ENCODE results near the gene LYRM4.

Gene LYRM4

GRCh38 chr6:5130135-5130866, 130.4 kb downstream of the LYRM4 start:
- TF ChIP-seq REST (IDR thresholded peaks at IDR 0.05; ENCODE audit: insufficient read depth in 1 of 2, low read depth in 2 of 2, low read length in 2 of 2), result no peak
- TF ChIP-seq TAF1 (IDR thresholded peaks at IDR 0.05; ENCODE audit: borderline replicate concordance, insufficient read depth, low read length), result no peak
- no peak for TF ChIP-seq POLR2AphosphoS5 (IDR thresholded peaks at IDR 0.05; ENCODE audit: low read depth, low read length)

GRCh38 chr6:5128351-5128750, 132.4 kb downstream of the LYRM4 start:
- TF ChIP-seq SIN3A (IDR thresholded peaks at IDR 0.05; ENCODE audit: borderline replicate concordance, insufficient read depth, low read length), result no peak
- no peak for TF ChIP-seq FOXP2 (optimal IDR thresholded peaks at IDR 0.05; ENCODE audit: borderline replicate concordance, extremely low read depth, extremely low read length, insufficient read depth)
- no peak for TF ChIP-seq TAF1 (IDR thresholded peaks at IDR 0.05; ENCODE audit: borderline replicate concordance, insufficient read depth, low read length)
- no peak for TF ChIP-seq POLR2AphosphoS5 (IDR thresholded peaks at IDR 0.05; ENCODE audit: low read depth, low read length)
- TF ChIP-seq REST (IDR thresholded peaks at IDR 0.05; ENCODE audit: insufficient read depth in 1 of 2, low read depth in 2 of 2, low read length in 2 of 2), result no peak

- no peak for TF ChIP-seq REST (IDR thresholded peaks at IDR 0.05; ENCODE audit: insufficient read depth in 1 of 2, low read depth in 2 of 2, low read length in 2 of 2)
- no peak for TF ChIP-seq FOXP2 (optimal IDR thresholded peaks at IDR 0.05; ENCODE audit: borderline replicate concordance, extremely low read depth, extremely low read length, insufficient read depth)
- no peak for TF ChIP-seq POLR2AphosphoS5 (IDR thresholded peaks at IDR 0.05; ENCODE audit: low read depth, low read length)
- no peak for TF ChIP-seq TAF1 (IDR thresholded peaks at IDR 0.05; ENCODE audit: borderline replicate concordance, insufficient read depth, low read length)
- TF ChIP-seq SIN3A (IDR thresholded peaks at IDR 0.05; ENCODE audit: borderline replicate concordance, insufficient read depth, low read length), result no peak
These were observed 133.6 kb downstream of the LYRM4 start for GRCh38 chr6:5127106-5127687.

- TF ChIP-seq REST (IDR thresholded peaks at IDR 0.05; ENCODE audit: insufficient read depth in 1 of 2, low read depth in 2 of 2, low read length in 2 of 2) (no peak), SIN3A (IDR thresholded peaks at IDR 0.05; ENCODE audit: borderline replicate concordance, insufficient read depth, low read length) (no peak), POLR2AphosphoS5 (IDR thresholded peaks at IDR 0.05; ENCODE audit: low read depth, low read length) (no peak), FOXP2 (optimal IDR thresholded peaks at IDR 0.05; ENCODE audit: borderline replicate concordance, extremely low read depth, extremely low read length, insufficient read depth) (no peak), TAF1 (IDR thresholded peaks at IDR 0.05; ENCODE audit: borderline replicate concordance, insufficient read depth, low read length) (no peak)
These were observed 134.5 kb downstream of the LYRM4 start for GRCh38 chr6:5126214-5126613.
